GM12872 (cell line): ENCODE measurements around the gene SHROOM3.

Experiments used
- CTCF ChIP-seq: IDR thresholded peaks from 3 replicates; pipeline ENCODE4 v1.5.1; 2011; ENCODE audit warnings: low read depth, mild to moderate bottlenecking, low read length, moderate library complexity; ENCODE audit not compliant: insufficient read depth

SHROOM3 gene

GRCh38 chr4:76747563-76747962 lies 312.5 kb downstream of the SHROOM3 start:
- no peak for TF ChIP-seq CTCF

- TF ChIP-seq CTCF, result peak; percentile 54; the same call in 2 of the 3 replicates
Measured at GRCh38 chr4:76748649-76749048, 313.6 kb downstream of the SHROOM3 start.

- TF ChIP-seq CTCF, result no peak
Measured at GRCh38 chr4:76749355-76749754, 314.3 kb downstream of the SHROOM3 start.

GRCh38 chr4:76750716-76751115 lies 315.7 kb downstream of the SHROOM3 start:
- no peak for TF ChIP-seq CTCF

GRCh38 chr4:76751612-76752343 lies 316.7 kb downstream of the SHROOM3 start:
- no peak for TF ChIP-seq CTCF

GRCh38 chr4:76752861-76753501 lies 318.0 kb downstream of the SHROOM3 start:
- TF ChIP-seq CTCF, result no peak

GRCh38 chr4:76753814-76754213 lies 318.8 kb downstream of the SHROOM3 start:
- no peak for TF ChIP-seq CTCF
